ENCODE measurements around the gene SPC25. TPM values are rescaled to one million over a fixed set of nuclear protein-coding genes. Genes with fewer than 3 reads are reported as not detected.

Gene SPC25
- total RNA-seq, 1 donor from 2014 or later, result 0.18 TPM

DNA sequence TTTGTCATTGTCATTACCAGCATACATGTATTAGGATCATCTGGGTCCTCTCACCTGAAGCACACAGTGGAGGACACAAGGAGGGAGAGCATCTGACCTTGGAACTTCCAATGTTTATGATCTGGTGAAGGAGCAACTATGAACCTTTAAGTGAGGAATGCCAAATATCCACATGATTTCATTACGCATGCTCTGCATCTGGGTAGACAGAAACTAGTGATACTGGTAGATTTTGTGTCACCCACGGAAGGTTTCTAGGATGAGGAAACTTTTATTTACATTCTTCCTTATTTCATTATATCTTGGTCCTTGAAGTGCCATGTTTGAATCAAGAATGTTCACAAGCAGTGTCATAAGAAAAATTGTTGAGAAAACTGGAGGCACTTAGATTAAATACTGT lies 32.1 kb downstream of the SPC25 start:
- TF ChIP-seq, protein P1, sequence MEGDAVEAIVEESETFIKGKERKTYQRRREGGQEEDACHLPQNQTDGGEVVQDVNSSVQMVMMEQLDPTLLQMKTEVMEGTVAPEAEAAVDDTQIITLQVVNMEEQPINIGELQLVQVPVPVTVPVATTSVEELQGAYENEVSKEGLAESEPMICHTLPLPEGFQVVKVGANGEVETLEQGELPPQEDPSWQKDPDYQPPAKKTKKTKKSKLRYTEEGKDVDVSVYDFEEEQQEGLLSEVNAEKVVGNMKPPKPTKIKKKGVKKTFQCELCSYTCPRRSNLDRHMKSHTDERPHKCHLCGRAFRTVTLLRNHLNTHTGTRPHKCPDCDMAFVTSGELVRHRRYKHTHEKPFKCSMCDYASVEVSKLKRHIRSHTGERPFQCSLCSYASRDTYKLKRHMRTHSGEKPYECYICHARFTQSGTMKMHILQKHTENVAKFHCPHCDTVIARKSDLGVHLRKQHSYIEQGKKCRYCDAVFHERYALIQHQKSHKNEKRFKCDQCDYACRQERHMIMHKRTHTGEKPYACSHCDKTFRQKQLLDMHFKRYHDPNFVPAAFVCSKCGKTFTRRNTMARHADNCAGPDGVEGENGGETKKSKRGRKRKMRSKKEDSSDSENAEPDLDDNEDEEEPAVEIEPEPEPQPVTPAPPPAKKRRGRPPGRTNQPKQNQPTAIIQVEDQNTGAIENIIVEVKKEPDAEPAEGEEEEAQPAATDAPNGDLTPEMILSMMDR (IDR thresholded peaks at IDR 0.05), result no peak

DNA sequence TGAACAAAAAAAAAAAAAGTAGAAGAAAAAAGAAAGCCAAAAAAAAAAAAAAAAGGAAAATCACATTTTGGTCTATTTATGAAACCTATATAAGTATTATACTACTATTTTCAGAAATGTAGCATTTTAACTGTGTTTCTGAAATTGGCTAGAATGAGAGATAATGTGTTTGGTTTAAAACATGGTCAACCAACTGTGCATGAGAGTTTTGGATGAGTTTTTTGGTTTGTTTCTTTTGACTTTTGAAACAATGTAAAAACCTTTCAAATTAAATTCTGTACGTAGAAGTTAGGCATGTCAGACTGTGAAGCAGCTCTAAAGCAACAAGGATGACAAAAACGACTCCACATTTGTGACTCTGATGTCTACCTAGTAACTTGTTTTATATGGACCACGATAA lies 34.6 kb downstream of the SPC25 start:
- Mint-ChIP-seq H3K4me1 (no peaks in the 10 kb centered on the region), H3K4me3 (no peak overlapping the region), H3K27ac (no peak overlapping the region), H3K36me3 (ENCODE audit: low read depth) (no peaks in the 10 kb centered on the region), H3K27me3 (no peaks in the 10 kb centered on the region), H3K9me3 (no peaks in the 10 kb centered on the region)
- no peak for ATAC-seq (ENCODE audit: low read depth)
- intact Hi-C loops (cut with micrococcal nuclease), result no loop called here
- DNase-seq, result no peak
- POLR2A ChIA-PET, result no interaction called here
- CTCF ChIA-PET, result no interaction called here
- TF ChIP-seq, protein P1 (IDR thresholded peaks at IDR 0.05), result no peak

More for the DNA sequence above, 32.1 kb downstream of the SPC25 start:
- no peak for DNase-seq
- Mint-ChIP-seq H3K9me3 (no peaks in the 10 kb centered on the region), H3K27me3 (no peaks in the 10 kb centered on the region), H3K36me3 (ENCODE audit: low read depth) (no peaks in the 10 kb centered on the region), H3K4me1 (no peaks in the 10 kb centered on the region), H3K27ac (no peak overlapping the region), H3K4me3 (no peak overlapping the region)
- no peak for ATAC-seq (ENCODE audit: low read depth)
- intact Hi-C loops (cut with micrococcal nuclease), result no loop called here
- CTCF ChIA-PET, result no interaction called here
- POLR2A ChIA-PET, result no interaction called here

DNA sequence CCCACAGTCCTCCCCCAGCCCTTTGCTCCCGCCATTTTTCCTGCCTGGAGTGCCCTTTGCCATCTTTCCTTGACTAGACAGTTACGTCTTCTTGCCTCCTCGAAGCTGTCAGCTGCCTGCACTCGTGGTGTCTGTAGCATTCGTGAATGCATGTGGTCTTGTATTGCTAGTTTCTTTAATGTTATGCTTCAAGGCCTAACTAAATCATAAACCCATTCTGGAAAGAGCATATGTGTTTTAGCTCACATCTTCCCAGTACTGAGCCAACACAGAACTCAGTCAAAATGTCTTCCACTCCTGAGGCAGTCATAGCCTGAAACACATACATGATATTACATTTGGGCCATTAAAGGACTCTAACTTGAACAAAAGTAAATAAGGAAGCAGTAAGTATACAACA lies 35.6 kb downstream of the SPC25 start:
- POLR2A ChIA-PET, result no interaction called here
- no peaks in the 10 kb centered on the region for H3K4me1 Mint-ChIP-seq
- H3K4me3 Mint-ChIP-seq, result no peak overlapping the region
- no peaks in the 10 kb centered on the region for H3K36me3 Mint-ChIP-seq (ENCODE audit: low read depth)
- CTCF ChIA-PET, result no interaction called here
- ATAC-seq (ENCODE audit: low read depth) (no peak), DNase-seq (no peak)
- H3K27ac Mint-ChIP-seq, result no peak overlapping the region
- intact Hi-C loops (cut with micrococcal nuclease), result no loop called here
- no peaks in the 10 kb centered on the region for H3K27me3 Mint-ChIP-seq
- TF ChIP-seq, protein P1 (IDR thresholded peaks at IDR 0.05), result no peak
- H3K9me3 Mint-ChIP-seq, result no peaks in the 10 kb centered on the region

DNA sequence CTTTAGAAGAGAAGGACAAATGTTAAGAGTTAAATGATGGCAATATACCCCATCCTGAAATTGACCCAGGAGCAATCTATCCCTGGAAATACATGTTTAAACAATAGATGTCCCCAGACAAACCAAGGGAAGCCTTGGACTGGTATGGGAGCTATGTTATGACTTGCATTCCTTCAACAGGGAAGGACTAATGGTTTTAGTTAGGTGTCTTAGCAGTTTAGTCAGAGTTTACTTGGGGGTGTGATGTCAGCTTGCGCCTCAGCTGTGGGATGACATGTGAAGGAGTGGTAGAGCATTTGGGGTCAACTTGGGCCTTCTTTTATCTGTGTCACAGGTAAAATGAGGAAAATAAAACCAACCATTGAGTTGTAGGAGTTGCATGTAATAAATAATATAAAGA lies 36.8 kb downstream of the SPC25 start:
- no peak for ATAC-seq (ENCODE audit: low read depth)
- no peaks in the 10 kb centered on the region for H3K9me3 Mint-ChIP-seq

DNA sequence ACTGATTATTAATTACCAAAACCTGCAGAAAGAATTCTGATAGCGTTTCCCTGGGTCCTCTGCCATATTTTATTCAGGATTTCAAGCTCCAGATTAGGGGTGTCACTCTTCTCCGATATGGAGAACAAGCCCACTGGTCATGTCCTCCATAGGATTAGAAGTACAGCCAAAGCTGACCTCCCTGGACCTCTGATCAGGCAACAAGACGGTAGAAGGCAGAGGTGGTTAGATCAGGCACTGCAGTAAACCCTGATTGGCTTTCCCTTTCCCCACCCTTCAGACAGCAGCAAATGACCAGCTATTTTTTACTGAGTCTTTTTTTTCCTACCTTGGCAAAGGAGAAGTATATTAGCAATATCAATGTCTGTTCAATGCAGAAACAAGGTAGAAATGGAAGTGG lies 37.7 kb downstream of the SPC25 start:
- ATAC-seq (ENCODE audit: low read depth), result no peak
- POLR2A ChIA-PET, result no interaction called here

More for the DNA sequence above, 36.8 kb downstream of the SPC25 start:
- intact Hi-C loops (cut with micrococcal nuclease), result no loop called here
- Mint-ChIP-seq H3K36me3 (ENCODE audit: low read depth) (no peaks in the 10 kb centered on the region), H3K27me3 (no peaks in the 10 kb centered on the region), H3K4me3 (no peak overlapping the region), H3K27ac (no peak overlapping the region), H3K4me1 (no peaks in the 10 kb centered on the region)
- POLR2A ChIA-PET, result no interaction called here
- TF ChIP-seq, protein P1 (IDR thresholded peaks at IDR 0.05), result no peak
- no peak for DNase-seq
- CTCF ChIA-PET, result no interaction called here

More for the DNA sequence above, 37.7 kb downstream of the SPC25 start:
- TF ChIP-seq, protein P1 (IDR thresholded peaks at IDR 0.05), result no peak
- no peaks in the 10 kb centered on the region for H3K9me3 Mint-ChIP-seq
- no peak overlapping the region for H3K27ac Mint-ChIP-seq
- no peaks in the 10 kb centered on the region for H3K36me3 Mint-ChIP-seq (ENCODE audit: low read depth)
- H3K4me3 Mint-ChIP-seq, result no peak overlapping the region
- CTCF ChIA-PET, result no interaction called here
- no peaks in the 10 kb centered on the region for H3K27me3 Mint-ChIP-seq
- intact Hi-C loops (cut with micrococcal nuclease), result no loop called here
- no peak for DNase-seq
- no peaks in the 10 kb centered on the region for H3K4me1 Mint-ChIP-seq
